Measurements from ENCODE around the gene NDUFV2.

- TF ChIP-seq GATA3 (IDR thresholded peaks at IDR 0.05; ENCODE audit: low read depth, low read length): no peak
- no peak for TF ChIP-seq GATA2 (IDR thresholded peaks at IDR 0.05; ENCODE audit: low read depth, low read length)
Observed at GRCh38 chr18:9146224-9146623, 43.7 kb downstream of the NDUFV2 start.

Measured in SH-SY5Y (cell line).